Hematopoietic multipotent progenitor cell treated with erythropoietin and hydrocortisone succinate and interleukin-3 and kit ligand, for 6 days (in vitro differentiated cells): ENCODE results near the gene FARSA.
A peak's percentile ranks its signal among the peaks of the same experiment; 100 is the strongest.
"Not testable (repeated sequence)": the region's sequence is repeated elsewhere in the genome, so short reads cannot be mapped to it uniquely, and the experiment has no call there.

ENCODE experiments used
- DNase-seq: peaks from one replicate; pipeline ENCODE4 v3.0.0-alpha.2; 2015

Gene FARSA

DNA sequence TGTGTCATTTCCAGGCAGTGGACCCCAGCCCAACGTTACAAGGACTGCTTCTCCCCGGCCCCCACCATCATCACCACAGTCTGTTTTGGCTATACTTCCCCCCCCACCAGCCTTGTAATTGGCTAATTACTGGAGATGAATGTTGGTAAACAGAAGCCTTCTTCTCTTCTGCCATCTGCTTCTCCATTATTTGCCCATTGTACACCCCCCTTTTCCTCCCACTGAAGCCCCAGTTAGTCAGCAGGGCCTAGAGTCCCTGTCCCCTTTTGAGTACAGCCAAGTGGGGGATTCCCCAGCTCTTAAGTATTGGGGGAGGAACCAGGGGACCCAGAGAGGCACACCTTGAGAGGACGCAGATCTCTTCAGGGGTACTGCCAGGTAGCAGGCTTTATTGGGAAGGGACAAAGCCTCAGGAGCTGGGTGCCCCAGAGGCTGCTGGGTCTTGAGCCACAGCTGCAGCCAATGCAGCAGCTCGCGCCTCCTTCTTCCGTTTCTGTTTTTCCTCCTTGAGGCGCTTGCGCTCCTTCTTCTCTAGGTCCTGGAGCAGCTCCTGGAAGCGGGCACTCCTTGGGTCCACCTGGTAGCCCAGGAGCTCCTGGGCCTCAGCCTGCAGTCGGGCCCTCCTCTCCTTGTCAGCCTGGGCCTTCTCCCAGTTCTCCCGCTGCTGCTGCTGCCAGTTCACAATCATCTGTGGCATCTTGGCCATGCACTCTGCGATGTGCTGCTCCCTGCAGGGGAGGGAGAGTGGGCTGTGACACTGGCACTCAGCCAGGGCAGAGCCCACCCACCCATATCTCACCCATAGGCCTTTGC, 20.5 kb upstream of the FARSA start:
- DNase-seq, result no peak

DNA sequence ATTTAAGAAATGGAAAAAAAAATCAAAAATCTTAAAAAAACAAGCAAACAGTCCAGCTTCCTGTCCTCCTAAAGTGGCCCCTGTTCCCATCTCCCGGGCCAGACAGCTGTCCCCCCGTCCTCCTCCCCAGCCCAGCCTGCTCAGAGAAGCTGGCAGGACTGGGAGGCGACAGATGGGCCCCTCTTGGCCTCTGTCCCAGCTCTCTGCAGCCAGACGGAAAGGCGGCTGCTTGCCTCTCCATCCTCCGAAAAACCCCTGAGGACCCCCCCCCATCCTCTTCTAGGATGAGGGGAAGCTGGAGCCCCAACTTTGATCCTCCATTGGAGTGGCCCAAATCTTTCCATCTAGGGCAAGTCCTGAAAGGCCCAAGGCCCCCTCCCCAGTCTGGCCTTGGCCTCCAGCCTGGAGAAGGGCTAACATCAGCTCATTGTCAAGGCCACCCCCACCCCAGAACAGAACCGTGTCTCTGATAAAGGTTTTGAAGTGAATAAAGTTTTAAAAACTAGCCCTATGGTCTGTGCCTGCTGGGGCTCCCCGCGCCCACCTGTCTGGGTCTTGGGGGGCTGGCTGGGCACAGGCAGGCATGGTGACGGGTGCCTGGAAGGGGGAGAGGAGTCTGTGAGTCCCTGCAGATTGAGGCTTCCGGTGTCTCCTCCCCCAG, 19.8 kb upstream of the FARSA start:
- no peak for DNase-seq

DNA sequence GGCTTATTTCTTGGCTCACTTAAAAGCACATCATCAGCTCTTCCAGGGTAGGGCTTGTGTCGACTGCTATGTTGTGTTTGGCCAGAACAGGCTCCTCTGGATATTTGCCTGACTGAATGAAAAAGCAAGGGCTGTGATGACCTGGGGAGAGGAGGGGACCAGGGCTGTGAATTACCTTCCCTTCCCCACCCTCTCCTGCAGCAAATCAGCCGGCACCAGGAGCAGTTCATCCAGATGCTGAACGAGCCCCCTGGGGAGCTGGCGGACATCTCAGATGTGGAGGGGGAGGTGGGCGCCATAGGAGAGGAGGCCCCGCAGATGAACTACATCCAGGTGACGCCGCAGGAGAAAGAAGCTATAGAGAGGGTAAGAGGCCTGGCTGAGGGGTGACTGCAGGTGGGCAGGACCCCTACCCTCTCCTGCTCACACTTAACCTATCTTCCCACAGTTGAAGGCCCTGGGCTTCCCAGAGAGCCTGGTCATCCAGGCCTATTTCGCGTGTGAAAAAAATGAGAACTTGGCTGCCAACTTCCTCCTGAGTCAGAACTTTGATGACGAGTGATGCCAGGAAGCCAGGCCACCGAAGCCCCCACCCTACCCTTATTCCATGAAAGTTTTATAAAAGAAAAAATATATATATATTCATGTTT, 19.1 kb upstream of the FARSA start:
- DNase-seq, result no peak

DNA sequence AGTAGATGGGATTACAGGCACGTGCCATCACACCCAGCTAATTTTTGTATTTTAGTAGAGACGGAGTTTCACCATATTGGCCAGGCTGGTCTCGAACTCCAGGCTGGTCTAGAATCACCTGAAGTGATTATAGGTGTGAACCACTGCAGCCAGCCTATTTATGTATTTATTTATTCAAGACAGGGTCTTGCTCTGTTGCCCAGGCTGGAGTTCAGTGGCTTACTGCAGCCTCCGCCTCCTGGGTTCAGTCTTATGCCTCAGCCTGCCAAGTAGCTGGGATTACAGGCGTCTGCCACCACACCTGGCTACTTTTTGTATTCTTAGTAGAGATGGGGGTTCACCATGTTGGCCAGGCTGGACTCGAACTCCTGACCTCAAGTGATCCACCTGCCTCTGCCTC, 18.5 kb upstream of the FARSA start:
- DNase-seq, result not testable (repeated sequence)

DNA sequence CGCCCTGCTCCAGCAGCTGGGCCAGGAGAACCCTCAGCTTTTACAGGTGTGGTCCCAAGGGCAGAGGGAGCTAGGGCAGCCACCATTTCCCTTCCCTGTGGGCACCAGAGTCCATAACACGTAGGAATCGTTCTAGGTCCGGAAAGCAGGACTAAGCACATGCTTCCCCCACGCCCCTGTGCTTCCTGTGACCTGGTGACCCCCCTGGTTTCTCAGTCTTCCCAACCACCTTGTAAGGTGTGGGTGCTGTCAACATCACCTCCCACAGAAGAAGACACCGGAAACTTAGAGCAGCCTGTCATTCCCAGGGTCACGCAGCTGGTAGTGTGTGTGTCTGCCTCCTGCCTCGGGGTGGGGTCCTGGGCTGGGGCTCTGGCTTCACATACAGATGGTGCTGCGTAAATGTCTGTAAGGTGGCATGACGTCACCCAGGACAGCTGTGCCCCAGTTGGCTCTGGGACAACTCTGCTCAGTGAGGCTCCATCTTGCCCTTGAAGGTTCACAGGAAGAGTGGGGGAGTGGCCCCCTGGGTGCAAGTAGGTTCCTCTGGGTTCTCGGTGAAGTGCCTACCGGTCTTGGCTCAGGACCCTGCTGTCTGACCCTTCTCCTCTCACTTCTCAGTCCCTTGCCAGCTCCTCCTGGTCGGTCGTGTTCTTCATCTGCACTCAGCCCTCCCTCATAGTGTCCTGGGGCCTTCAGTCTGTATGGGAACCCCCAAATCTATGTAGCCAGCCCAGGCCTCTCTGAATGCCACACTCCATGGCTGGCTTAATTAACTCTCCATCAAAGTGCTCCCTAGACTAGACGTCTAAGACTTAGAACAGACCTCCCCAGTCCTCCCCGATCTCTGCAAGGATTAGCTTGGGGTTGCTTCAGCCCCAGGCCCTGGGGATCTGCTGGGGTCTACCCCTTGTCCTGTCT, 16.1 kb upstream of the FARSA start:
- DNase-seq, result no peak

DNA sequence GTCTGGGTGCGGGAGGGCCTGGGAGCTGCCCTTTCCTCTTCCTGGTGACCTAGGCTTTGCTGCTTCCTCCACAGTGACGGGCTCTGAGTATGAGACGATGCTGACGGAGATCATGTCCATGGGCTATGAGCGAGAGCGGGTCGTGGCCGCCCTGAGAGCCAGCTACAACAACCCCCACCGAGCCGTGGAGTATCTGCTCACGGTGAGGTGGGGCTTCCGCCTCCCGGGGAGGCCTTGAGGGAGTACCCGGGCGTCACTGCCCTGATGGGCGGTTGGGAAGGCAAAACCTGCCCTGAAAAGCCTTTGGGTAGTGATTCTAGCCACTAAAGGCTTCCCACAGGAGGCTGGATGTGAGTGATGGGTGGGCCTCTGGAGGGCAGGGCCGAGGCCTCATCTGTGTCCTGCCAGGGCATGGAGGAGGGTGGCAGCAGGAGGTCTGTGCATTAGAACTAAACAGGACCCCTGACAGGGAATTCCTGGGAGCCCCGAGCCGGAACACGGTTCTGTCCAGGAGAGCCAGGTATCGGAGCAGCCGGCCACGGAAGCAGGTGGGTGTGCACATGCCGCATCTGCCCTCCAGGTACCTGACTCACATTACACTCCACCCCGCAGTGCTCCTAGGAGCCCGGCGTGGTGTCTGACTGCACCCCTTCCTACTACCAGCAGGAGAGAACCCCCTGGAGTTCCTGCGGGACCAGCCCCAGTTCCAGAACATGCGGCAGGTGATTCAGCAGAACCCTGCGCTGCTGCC, 15.3 kb upstream of the FARSA start:
- DNase-seq, result no peak

DNA sequence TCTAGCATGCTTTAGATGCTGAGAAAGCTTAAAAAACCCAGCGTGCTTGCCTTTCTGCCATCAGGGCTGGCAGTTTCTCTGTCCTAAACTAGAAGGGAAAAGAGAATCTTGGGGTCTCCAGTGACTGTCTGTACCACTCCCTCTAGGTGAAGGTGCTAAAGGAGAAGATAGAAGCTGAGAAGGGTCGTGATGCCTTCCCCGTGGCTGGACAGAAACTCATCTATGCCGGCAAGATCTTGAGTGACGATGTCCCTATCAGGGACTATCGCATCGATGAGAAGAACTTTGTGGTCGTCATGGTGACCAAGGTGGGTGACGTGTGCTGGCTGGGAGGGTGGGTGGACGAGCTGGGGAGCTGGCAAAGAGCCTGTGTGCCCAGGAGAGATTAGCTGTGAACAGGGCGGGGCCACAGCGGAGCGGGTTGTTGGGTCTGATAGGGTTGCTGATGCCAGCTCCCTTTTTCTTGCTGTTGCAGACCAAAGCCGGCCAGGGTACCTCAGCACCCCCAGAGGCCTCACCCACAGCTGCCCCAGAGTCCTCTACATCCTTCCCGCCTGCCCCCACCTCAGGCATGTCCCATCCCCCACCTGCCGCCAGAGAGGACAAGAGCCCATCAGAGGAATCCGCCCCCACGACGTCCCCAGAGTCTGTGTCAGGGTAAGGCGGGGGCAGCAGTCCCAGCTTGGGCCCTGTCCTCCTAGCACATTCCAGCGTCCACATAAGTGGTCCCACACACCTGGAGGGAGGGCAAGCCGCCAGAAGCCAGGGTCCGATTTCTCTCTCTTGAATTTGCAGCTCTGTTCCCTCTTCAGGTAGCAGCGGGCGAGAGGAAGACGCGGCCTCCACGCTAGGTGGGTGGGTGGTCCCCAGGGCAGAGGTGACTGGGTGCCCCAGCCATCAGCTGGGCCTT, 14.4 kb upstream of the FARSA start:
- peak; percentile 99 for DNase-seq

DNA sequence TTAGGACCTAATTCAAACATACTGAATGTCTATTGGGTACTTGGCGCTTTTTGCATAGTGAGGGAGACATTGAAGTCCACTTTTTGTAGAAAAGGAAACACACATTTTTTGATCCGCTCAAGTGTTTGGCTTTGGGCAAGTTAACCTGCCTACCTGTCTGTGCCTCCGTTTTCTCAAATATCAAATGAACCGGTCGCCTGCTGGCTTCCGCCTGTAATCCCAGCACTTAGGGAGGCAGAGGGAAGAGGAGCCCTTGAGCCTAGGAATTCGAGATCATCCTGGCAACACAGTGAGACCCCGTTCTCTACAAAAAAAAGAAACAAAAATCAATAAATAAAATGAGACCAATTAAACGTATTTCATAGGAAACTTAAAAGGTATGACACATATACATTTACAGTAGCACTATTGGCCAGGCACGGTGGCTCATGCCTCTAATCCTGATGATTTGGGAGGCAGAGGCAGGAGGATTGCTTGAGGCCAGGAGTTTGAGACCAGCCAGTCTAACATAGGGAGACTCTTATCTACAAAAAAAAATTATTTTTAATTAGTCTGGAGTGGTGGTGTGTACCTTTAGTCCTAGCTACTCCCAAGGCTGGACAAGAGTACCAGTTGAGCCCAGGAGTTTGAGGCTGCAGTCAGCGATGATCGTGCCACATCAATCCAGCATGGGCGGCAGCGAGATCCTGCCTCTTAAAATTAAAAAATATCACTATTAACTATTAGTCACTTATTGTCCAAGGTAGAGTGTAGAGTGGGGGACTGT, 13.4 kb upstream of the FARSA start:
- DNase-seq, result no peak

DNA sequence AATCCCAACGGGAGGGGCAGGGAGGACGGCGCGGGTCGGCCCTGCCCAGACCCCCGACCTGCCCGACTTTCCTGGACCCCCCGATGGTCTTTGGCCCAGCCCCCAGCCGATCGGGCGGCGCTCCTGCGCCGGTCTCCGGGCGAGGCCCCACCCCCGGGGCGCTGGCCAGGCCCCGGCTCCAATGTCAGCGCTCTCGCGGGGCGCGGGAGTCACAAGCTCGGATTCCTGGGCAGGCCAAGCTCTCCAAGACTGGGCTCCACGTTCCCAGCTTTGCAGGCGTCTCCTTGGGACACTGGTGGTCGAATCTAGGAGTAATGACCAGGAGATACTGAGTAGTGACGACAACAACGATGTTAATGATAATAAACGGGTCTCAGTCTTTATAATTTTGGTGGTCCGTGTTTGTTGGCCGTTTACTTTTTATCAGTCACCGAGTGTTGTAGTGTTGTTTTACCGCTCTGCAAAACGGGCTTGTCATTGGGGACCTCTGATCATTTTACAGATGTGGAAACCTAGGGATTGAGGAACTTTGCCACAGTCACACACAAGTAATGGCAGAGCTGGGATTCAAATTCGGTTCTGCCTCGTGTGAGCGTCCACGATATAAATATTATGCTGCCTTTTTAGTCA, 12.7 kb upstream of the FARSA start:
- peak; percentile 81 for DNase-seq

DNA sequence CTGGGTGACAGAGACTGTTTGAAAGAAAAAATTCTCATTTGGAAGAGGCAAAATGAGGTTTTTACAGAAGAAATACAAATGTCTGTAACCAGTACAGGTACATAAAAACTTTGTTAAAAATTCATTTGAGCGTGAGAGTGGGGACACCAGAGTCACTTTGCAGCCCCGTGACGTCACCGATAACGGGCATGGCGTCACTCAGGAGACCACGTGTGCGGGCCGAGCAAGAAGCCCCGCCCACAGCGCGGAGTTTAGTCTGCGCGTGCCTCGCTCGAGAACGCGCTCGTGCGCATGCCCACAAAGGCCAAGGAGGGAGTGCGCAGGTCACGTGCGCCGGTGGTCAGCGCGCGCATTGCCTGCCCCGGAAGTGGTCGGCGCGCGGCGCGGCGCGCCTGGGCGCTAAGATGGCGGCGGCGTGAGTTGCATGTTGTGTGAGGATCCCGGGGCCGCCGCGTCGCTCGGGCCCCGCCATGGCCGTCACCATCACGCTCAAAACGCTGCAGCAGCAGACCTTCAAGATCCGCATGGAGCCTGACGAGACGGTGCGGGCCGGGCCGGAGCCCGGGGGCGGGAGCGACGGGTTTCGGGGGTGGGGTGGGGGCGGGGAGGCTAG, 12.1 kb upstream of the FARSA start, which contains the start of gene RAD23A:
TSS of gene RAD23A (plus strand) at position 384 of the 613 bp plus-strand sequence. CDS start at position 471, 87 bp downstream.
- DNase-seq, result peak; percentile 99

DNA sequence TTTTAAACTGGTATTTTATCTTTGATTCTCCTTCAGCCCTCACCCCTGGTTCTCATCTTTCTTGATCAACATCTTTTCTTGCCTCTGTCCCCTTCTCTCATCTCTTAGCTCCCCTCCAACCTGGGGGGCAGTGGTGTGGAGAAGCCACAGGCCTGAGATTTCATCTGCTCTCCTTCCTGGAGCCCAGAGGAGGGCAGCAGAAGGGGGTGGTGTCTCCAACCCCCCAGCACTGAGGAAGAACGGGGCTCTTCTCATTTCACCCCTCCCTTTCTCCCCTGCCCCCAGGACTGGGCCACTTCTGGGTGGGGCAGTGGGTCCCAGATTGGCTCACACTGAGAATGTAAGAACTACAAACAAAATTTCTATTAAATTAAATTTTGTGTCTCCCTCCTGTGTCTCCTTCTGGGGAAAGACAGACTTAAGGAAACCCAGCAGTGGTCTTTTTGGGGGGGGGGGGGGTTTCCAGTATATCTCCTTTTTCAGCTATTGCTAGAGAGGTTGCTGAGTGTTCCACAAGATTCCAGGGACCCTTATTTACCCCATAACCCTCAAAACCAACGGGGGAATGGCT, 10.7 kb upstream of the FARSA start:
- no peak for DNase-seq

DNA sequence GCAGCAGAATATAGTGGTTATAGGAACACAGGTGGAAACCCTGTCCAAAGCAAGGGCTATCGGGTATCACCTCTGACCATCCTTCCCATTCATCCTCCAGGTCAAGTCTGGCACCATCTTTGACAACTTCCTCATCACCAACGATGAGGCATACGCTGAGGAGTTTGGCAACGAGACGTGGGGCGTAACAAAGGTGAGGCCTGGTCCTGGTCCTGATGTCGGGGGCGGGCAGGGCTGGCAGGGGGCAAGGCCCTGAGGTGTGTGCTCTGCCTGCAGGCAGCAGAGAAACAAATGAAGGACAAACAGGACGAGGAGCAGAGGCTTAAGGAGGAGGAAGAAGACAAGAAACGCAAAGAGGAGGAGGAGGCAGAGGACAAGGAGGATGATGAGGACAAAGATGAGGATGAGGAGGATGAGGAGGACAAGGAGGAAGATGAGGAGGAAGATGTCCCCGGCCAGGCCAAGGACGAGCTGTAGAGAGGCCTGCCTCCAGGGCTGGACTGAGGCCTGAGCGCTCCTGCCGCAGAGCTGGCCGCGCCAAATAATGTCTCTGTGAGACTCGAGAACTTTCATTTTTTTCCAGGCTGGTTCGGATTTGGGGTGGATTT, 10.0 kb upstream of the FARSA start:
- no peak for DNase-seq

DNA sequence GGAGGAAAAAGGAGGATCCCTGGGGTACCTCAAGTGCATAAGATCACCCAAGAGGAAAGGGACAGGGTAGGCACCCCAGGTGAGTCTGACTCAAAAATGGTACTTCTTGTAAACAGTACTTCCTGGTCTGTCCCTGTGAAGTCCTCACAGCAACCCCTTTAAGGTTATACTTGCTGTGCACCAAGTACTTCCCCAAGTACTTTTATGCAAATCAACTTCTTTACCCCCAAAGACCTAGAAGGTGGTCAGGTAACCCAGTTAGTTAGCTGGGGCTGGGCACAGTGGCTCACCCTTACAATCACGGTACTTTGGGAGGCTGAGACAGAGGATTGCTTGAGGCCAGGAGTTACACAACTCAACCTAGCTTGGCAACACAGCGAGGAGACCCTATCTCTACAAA, 7.4 kb upstream of the FARSA start:
- no peak for DNase-seq

DNA sequence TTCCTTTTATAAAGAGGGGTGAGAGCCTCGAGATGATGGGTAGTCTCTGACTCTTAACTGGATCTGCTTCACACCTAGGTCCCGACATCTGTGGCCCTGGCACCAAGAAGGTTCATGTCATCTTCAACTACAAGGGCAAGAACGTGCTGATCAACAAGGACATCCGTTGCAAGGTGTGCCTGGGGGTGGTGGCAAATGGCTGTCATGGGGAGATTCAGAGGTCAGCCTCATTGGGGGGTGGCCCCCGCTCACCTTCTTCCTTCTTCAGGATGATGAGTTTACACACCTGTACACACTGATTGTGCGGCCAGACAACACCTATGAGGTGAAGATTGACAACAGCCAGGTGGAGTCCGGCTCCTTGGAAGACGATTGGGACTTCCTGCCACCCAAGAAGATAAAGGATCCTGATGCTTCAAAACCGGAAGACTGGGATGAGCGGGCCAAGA, 6.5 kb upstream of the FARSA start:
- DNase-seq, result no peak

DNA sequence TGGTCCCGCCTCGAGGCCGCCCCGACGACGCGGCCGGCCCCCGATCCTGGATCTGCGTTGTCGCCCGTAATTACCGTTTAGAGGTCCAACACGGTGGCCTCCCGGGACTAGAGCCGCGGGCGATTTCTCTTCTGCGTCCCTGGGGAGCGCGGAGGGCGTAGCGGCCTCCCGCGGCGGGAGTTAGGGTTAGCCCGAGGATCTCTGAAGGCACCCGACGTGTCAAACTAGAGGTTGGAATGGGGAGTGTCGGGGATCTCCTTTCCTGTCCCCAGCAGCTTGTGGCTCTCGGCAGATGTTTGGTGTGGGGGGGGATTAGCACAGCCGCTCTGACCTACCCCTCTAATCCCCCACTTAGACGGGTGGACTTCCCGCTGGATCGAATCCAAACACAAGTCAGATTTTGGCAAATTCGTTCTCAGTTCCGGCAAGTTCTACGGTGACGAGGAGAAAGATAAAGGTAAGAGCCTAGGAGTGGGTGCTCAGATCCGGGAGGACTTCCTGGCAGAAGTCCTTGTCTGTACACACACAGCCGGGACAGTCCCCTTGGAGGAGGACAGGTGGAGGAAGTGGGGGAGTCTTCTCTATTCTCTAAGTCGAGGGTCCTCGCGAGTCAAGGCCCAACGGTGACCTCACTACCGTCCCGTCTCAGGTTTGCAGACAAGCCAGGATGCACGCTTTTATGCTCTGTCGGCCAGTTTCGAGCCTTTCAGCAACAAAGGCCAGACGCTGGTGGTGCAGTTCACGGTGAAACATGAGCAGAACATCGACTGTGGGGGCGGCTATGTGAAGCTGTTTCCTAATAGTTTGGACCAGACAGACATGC, 5.5 kb upstream of the FARSA start:
- peak; percentile 58 for DNase-seq

DNA sequence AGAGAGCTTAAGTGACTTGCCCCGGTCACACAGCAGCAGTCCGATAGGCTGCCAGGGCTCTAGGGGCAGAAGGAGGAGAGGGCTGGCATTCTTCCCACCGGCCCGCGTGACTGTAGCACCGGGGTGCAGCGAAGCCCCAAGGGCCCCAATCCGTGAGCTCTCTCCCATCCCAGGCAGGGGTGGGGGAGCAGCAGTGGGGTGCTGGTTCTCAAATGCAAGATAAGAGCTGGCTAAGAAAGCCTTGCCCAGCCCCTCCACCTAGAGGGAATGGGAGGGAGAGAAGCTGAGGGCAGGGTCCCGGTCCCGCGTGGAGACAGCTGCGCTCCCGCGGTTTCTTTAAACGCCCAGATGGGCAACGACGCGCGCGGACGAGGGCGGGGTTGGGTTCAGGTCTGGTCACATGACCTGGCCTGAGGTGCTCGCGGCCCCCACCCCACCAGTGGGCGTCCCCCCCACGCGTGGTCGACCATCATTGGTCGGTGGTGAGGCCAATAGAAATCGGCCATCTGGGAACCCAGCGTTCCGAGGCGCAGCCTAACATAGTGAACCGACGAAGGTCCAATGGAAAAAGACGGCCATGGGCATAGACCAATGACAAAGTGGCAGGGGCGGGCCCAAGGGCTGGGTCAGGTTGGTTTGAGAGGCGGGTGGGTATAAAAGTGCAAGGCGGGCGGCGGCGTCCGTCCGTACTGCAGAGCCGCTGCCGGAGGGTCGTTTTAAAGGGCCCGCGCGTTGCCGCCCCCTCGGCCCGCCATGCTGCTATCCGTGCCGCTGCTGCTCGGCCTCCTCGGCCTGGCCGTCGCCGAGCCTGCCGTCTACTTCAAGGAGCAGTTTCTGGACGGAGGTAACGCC, 4.6 kb upstream of the FARSA start, which contains the start of gene CALR:
TSS of gene CALR (plus strand) at position 683 of the 852 bp plus-strand sequence. CDS start at position 754, 71 bp downstream.
- DNase-seq, result peak; percentile 100
